ENCODE results near the gene ALDH3A1.

The ALDH3A1 gene

GRCh38 chr17:19759568-19760549 lies 11.8 kb upstream of the ALDH3A1 start:
- no peak for DNase-seq

GRCh38 chr17:19757536-19758180 lies 9.6 kb upstream of the ALDH3A1 start:
- no peak for DNase-seq

- DNase-seq = no peak
Observed at GRCh38 chr17:19756546-19756945, 8.4 kb upstream of the ALDH3A1 start.

DNA sequence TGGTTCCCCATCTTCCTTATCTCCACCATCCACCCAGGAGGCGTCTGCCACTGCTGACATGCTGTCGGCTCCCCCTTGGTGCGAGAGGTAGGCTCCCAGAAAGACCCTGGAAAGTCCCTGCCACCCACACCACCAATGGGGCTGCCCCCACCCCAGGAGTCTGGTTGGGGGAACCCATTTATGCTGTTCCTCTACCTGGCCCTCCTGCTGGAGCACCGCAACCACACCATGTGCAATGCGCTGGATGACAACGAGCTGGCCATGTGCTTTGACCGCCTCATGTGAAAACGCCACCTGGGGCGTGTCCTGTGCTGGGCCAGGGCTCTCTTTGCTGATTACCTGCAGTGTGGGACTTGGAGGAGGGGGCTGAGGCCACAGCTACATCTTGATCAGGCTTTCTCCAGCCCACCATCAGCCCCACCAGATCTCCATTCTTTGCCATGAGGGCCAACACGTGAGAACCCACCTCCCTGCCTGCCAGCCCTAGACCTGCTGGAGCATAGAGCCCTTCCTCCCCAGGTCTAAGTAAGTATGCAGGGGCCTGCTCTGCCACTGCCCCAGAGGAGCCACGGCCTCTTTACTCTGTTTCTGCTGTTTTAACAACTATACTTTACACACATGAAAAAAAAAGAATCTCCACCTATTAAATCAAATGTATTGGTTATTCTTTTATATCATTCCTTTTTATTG lies 7.9 kb upstream of the ALDH3A1 start:
- DNase-seq = no peak

DNA sequence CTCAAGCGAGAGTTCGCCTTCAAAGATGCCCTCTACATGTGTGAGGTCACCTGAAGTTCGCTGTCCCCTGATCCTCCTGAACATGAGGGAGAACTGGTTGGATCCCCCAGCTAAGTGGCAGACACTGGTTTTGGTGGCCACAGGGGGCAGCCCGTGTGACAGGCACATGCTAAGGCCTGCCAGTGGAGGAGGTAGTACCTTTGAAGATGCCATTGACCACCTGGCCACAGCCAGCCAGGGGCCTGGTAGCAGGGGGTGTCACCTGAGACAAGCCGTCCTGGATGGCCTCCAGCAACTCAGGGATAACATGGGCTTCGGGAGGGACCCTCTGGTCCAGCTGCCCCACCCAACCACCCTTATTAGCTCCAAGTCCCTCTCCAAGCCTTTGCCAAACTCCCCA lies 7.3 kb upstream of the ALDH3A1 start:
- DNase-seq = no peak

DNA sequence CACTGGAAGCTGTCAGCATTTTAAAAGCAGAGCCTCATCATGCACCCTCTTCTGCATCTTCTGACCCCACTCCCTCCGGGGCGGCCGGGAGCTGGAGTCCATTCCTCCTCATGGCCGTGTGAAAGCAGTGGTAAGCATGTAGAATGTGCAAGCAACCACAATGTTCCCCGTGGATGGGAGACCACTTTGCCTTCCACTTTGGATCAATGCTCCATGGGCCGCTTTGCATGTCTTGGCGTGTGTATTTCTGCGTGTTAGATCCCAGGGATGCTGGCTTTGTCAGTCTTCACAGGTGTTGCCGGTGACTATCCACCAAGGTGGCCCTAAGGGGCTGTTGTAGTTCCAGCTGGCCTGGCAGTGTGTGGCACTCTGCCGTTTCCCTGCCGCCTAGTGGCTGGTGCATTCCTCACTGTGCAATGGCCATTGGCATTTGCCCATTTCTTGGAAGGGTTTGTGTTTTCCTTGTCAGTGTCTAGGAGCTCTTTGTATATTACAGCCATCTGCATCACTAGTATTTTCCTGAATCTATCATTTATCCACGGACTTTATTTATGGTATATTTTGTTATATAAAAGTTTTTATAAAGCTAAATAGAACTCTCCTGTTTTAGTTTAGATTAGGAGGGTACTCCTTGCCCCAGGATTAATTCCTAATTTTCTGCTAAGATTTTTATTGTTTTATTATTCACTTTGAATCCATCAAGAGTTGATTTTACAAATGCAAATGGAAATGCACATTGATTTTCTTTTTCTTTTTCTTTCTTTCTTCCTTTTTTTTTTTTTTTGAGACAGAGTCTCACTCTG lies 5.8 kb upstream of the ALDH3A1 start:
- DNase-seq = no peak

DNA sequence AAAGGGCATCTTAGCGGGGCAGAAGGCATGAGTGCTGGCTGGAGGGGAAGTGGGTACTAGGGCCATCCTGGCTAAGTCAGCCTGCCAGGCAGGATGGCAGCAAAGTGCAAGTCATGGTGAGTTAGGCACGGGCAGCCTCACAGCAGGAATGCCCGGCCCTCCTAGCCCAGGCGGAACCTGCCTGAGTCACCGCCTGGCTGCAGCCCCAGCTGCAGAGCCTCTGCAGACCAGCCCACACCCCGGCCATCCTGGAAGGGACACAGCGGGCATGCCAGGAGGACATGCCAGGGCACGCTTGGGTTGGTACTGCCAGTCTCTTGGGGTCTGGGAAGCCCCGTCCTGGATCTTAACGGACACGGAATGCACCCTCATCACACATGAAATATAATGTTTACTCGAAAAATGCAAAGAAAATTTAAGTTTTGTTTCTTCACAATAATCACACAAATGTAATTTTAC lies 5.0 kb upstream of the ALDH3A1 start:
- DNase-seq = peak; percentile 53

- no peak for DNase-seq
Observed at GRCh38 chr17:19752216-19753050, 4.3 kb upstream of the ALDH3A1 start.

DNA sequence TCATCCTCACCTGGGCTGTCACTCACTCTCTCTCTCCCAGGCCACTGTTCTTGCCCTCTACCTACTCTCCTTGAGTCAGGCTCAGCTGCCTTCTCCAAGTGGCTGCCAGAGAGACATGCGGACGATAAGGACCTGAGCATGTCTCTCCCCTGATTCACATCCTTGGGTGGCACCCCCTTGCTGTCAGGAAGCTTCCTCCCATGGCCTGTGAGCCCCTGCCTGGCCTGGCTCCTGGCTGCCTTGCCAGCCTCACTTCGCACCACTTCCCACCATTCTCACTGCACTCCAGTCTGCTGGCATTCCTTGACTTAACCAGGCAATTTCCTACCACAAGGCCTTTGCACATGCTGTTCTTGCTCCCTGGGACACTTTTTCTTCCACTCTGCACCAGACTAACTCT lies 2.7 kb upstream of the ALDH3A1 start:
- DNase-seq = no peak

- no peak for DNase-seq
Observed at GRCh38 chr17:19750020-19750572, 2.0 kb upstream of the ALDH3A1 start.

DNA sequence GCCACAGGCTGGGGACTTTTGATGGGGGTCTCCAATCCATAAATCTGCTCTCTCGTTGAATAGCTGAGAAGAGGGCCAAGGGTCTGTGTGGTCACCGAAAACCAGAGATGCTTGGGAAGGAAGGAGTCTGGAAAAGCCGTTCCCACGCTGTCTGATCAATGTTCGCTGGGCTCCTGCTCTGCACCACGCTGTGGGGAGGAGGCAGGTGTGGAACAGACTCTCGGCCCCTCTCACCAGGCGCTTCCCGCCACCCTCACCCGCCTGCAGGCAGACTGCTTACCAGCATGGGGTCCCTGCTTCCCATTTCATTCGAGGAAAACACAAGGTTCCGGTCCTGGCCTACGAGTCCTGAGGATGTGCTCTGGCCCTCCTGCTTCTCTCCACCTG lies 702 bp upstream of the ALDH3A1 start:
- no peak for DNase-seq

DNA sequence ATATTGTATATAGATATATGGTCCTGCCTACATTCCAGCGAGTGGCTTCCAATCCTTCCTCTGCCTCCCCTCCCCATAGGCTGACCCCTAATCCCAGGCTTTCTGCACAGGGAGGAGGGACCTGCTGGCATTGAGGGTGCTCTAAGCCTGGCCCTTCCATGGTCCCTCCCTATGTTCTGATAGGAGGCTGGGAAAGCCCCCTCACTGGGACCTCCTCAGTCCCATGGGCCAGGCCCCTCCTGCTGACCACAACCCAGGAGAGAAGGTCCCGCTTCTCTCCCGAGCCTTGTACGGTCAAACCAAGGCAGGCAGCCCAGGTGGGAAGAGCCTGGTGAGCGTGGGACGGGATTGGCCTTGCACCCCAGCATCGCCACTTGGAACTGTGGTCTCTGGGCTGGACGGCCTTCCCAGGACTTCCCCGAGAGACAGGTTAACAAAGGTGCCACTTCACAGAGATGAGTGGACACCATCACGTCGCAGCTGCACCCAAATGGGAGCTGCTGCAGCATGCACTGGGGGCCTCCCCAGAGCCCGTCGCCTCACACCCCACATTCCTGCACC lies 859 bp downstream of the ALDH3A1 start:
- no peak for DNase-seq

- no peak for DNase-seq
Observed at GRCh38 chr17:19746517-19746916, 1.6 kb downstream of the ALDH3A1 start.

GRCh38 chr17:19744922-19745757 lies 3.0 kb downstream of the ALDH3A1 start:
- DNase-seq = peak; percentile 79

- no peak for DNase-seq
Observed at GRCh38 chr17:19744492-19744891, 3.6 kb downstream of the ALDH3A1 start.

GRCh38 chr17:19743101-19744100 lies 4.7 kb downstream of the ALDH3A1 start:
- DNase-seq = no peak

- DNase-seq = no peak
Observed at GRCh38 chr17:19742495-19742894, 5.6 kb downstream of the ALDH3A1 start.

GRCh38 chr17:19741832-19742457 lies 6.2 kb downstream of the ALDH3A1 start:
- no peak for DNase-seq
